OCI-LY1 (cell line): ENCODE results near the gene SDR42E2.

ENCODE experiments used
- H2AFZ ChIP-seq: fragments of 200-600 bp; sonication (generic), shearing (Covaris generic); 2 replicates; pipeline ENCODE4 v1.6.0; 2014; ENCODE audit warnings: antibody characterized with exemption, mild to moderate bottlenecking, low read length
- H3F3A ChIP-seq: fragments of 200-600 bp; sonication (generic), shearing (Covaris generic); 2 replicates; pipeline ENCODE4 v1.6.0; 2014; ENCODE audit warnings: mild to moderate bottlenecking, antibody characterized with exemption, low read length, moderate library complexity; ENCODE audit not compliant: insufficient read depth
- H3K27ac ChIP-seq: fragments of 200-600 bp; sonication (generic); 2 replicates; pipeline ENCODE4 v1.5.1; 2014; ENCODE audit warnings: low read length, mixed run types, mild to moderate bottlenecking, low read depth; ENCODE audit not compliant: poor library complexity, severe bottlenecking
- H3K27me3 ChIP-seq: fragments of 200-600 bp; sonication (generic); 2 replicates; pipeline ENCODE4 v1.6.0; 2014; ENCODE audit warnings: antibody characterized with exemption, mild to moderate bottlenecking, low read length, moderate library complexity; ENCODE audit not compliant: insufficient read depth
- H3K36me3 ChIP-seq: fragments of 200-600 bp; sonication (generic); 2 replicates; pipeline ENCODE4 v1.6.1; 2014; ENCODE audit warnings: mild to moderate bottlenecking, antibody characterized with exemption, low read length, moderate library complexity, mixed read lengths; ENCODE audit not compliant: insufficient read depth
- H3K4me1 ChIP-seq: fragments of 200-600 bp; sonication (generic); 2 replicates; pipeline ENCODE4 v1.5.1; 2014; ENCODE audit warnings: mild to moderate bottlenecking, low read length, moderate library complexity; ENCODE audit not compliant: insufficient read depth, severe bottlenecking
- H3K4me2 ChIP-seq: fragments of 200-600 bp; sonication (generic), shearing (Covaris generic); 2 replicates; pipeline ENCODE4 v1.6.1; 2014; ENCODE audit warnings: low read length
- H3K4me3 ChIP-seq: fragments of 200-600 bp; sonication (generic); 2 replicates; pipeline ENCODE4 v1.5.1; 2014; ENCODE audit warnings: low read length, low read depth, mild to moderate bottlenecking, mixed read lengths; ENCODE audit not compliant: poor library complexity, severe bottlenecking
- H3K79me2 ChIP-seq: fragments of 200-600 bp; shearing (Covaris generic); 2 replicates; pipeline ENCODE4 v1.6.1; 2016; ENCODE audit warnings: mixed run types, low read length, mixed read lengths; ENCODE audit not compliant: insufficient read depth
- H3K9ac ChIP-seq: fragments of 200-600 bp; sonication (generic), shearing (Covaris generic); 2 replicates; pipeline ENCODE4 v1.6.1; 2014; ENCODE audit warnings: mild to moderate bottlenecking, low read length, mixed read lengths
- H3K9me2 ChIP-seq: fragments of 200-600 bp; sonication (generic), shearing (Covaris generic); 2 replicates; pipeline ENCODE4 v1.6.1; 2014; ENCODE audit warnings: low read depth, mild to moderate bottlenecking, low read length, mixed read lengths
- H3K9me3 ChIP-seq: fragments of 200-600 bp; shearing (Covaris generic); 2 replicates; pipeline ENCODE4 v1.6.1; 2014; ENCODE audit warnings: low read length, mixed read lengths
- H4K20me1 ChIP-seq: fragments of 200-600 bp; sonication (generic), shearing (Covaris generic); 2 replicates; pipeline ENCODE4 v1.6.0; 2016; ENCODE audit warnings: mild to moderate bottlenecking, low read length; ENCODE audit not compliant: insufficient read depth
- EZH2 ChIP-seq: fragments of 200-600 bp; sonication (generic), shearing (Covaris generic); IDR thresholded peaks from 2 replicates; pipeline ENCODE4 v1.8.0; 2017; ENCODE audit warnings: borderline replicate concordance, mixed run types, mild to moderate bottlenecking, antibody characterized with exemption, low read length, moderate library complexity, mixed read lengths
- TF ChIP-seq, protein P1 (sequence below): fragments of 200-600 bp; sonication (generic), shearing (Covaris generic); IDR thresholded peaks from 2 replicates; pipeline ENCODE4 v1.5.1; 2017; ENCODE audit warnings: mild to moderate bottlenecking, antibody characterized with exemption, low read length, moderate library complexity, mixed read lengths

Gene SDR42E2

GRCh38 chr16:22181843-22182242, 19.5 kb downstream of the SDR42E2 start:
- no peaks in the 10 kb centered on the region for H3K36me3 ChIP-seq
- H3F3A ChIP-seq: no peaks in the 10 kb centered on the region
- H3K4me2 ChIP-seq: no peak overlapping the region
- TF ChIP-seq, protein P1, sequence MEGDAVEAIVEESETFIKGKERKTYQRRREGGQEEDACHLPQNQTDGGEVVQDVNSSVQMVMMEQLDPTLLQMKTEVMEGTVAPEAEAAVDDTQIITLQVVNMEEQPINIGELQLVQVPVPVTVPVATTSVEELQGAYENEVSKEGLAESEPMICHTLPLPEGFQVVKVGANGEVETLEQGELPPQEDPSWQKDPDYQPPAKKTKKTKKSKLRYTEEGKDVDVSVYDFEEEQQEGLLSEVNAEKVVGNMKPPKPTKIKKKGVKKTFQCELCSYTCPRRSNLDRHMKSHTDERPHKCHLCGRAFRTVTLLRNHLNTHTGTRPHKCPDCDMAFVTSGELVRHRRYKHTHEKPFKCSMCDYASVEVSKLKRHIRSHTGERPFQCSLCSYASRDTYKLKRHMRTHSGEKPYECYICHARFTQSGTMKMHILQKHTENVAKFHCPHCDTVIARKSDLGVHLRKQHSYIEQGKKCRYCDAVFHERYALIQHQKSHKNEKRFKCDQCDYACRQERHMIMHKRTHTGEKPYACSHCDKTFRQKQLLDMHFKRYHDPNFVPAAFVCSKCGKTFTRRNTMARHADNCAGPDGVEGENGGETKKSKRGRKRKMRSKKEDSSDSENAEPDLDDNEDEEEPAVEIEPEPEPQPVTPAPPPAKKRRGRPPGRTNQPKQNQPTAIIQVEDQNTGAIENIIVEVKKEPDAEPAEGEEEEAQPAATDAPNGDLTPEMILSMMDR: no peak
- TF ChIP-seq EZH2: no peak
- no peaks in the 10 kb centered on the region for H3K4me1 ChIP-seq
- H3K4me3 ChIP-seq: no peak overlapping the region
- H3K79me2 ChIP-seq: no peaks in the 10 kb centered on the region
- H3K9me3 ChIP-seq: no peaks in the 10 kb centered on the region
- H3K9ac ChIP-seq: no peak overlapping the region
- H4K20me1 ChIP-seq: no peaks in the 10 kb centered on the region
- H3K27me3 ChIP-seq: no peaks in the 10 kb centered on the region; the same call in 1 of the 2 replicates
- H3K27ac ChIP-seq: no peak overlapping the region
- no peaks in the 10 kb centered on the region for H3K9me2 ChIP-seq
- no peak overlapping the region for H2AFZ ChIP-seq

DNA sequence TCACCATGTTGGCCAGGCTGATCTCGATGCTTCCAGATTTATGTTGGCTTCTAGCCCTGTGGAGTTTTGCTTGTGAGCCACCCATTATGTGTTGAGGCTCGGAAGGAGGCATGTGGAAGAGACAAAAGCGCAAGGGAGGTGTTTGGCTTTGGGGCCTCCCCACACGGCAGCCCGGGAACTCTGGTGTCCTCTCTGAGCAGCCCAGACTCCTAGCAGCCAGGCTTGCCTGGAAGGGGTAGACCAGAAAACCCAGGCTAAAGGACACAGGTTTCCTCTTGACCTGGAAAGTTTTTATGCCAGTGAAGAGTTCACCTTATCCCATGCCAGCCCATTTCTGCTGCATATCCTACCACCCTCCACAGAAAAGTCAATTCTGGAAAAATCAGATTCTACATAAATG, 21.0 kb downstream of the SDR42E2 start:
- no peak overlapping the region for H2AFZ ChIP-seq
- no peaks in the 10 kb centered on the region for H3K9me3 ChIP-seq
- H3K9ac ChIP-seq: no peak overlapping the region
- H3K36me3 ChIP-seq: no peaks in the 10 kb centered on the region
- no peaks in the 10 kb centered on the region; the same call in 1 of the 2 replicates for H3K27me3 ChIP-seq
- no peak overlapping the region for H3K4me3 ChIP-seq
- H3K27ac ChIP-seq: no peak overlapping the region
- no peaks in the 10 kb centered on the region for H3K9me2 ChIP-seq
- H3K4me1 ChIP-seq: no peaks in the 10 kb centered on the region
- no peak for TF ChIP-seq EZH2
- TF ChIP-seq, protein P1: no peak
- H3K79me2 ChIP-seq: no peaks in the 10 kb centered on the region
- no peaks in the 10 kb centered on the region for H4K20me1 ChIP-seq
- no peaks in the 10 kb centered on the region for H3F3A ChIP-seq
- no peak overlapping the region for H3K4me2 ChIP-seq

DNA sequence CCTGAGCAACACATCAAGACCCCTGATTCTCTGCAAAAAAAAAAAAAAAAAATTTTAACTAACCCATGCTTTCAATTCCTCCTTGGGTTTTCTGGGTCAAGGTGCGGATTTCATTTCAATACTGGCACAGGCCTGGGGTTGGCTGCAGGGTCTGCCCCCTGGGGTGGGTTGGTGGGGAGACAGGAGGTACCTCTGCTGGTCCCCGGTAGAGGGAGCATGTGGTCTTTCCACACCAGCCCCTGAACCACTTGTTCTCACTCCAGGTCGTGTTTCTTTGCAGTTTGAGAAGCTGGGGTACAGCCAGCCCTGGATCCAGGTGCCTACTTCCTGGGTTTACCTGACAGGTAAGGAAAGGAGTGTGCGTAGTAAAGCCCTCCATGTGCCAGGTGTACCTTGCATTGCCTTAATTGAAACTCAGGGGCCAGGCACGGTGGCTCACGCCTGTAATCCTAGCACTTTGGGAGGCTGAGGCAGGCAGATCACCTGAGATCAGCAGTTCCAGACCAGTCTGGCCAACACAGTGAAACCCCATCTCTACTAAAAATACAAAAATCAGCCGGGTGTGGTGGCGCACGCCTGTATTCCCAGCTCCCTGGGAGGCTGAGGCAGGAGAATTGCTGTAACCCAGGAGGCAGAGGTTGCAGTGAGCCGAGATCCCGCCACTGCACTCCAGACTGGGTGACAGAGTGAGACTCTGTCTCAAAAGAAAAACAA, 21.8 kb downstream of the SDR42E2 start:
- no peaks in the 10 kb centered on the region for H3K79me2 ChIP-seq
- H4K20me1 ChIP-seq: no peaks in the 10 kb centered on the region
- no peaks in the 10 kb centered on the region for H3K9me2 ChIP-seq
- H2AFZ ChIP-seq: no peak overlapping the region
- H3K27ac ChIP-seq: no peak overlapping the region
- TF ChIP-seq, protein P1: peak; percentile 48; the same call in 1 of the 2 replicates
- no peak for TF ChIP-seq EZH2
- H3K4me2 ChIP-seq: no peak overlapping the region
- H3F3A ChIP-seq: no peaks in the 10 kb centered on the region
- H3K36me3 ChIP-seq: no peaks in the 10 kb centered on the region
- H3K27me3 ChIP-seq: no peaks in the 10 kb centered on the region; the same call in 1 of the 2 replicates
- H3K4me1 ChIP-seq: peaks cover 5% of the 10 kb centered on the region
- no peaks in the 10 kb centered on the region for H3K9me3 ChIP-seq
- H3K9ac ChIP-seq: no peak overlapping the region
- no peak overlapping the region for H3K4me3 ChIP-seq
